Lung microvascular endothelial cell (primary cell): Measurements from ENCODE around the gene ZNF891. TPM values are rescaled to one million over a fixed set of nuclear protein-coding genes. Genes with fewer than 3 reads are reported as not detected.

Experiments
- DNase-seq, 2 donors: peaks; one replicate each; pipeline versions ENCODE4 v3.0.0 to v3.0.0-alpha.2; 2010; ENCODE audit warnings: low read depth in 2 of 2
- total RNA-seq: library from RNA; depleted of rRNA; stranded (reverse); fragments of >200 nt; gene quantifications from 2 replicates; pipeline ENCODE4 v1.2.1, GENCODE V29; 2014

Gene ZNF891
- total RNA-seq, 1 donor from 2014 or later, result 0.60 TPM

DNA sequence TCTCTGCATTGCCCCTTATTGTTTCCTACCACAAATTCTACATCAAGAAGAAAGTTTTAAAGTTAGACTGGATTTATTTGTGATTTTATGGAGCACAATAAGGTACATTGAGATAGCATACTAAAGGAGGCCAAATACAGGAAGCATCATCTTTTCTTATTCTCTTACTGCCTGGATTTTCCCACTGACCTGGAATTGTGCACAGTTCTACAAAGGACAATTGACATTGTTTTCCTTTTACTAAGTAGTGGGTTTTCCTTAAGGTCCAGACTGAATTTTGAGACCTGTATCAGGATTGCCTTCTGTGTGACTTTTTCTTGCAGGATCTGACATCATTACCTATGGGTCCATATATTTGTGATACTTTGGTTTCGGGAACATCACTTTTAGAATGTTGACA lies 68.1 kb downstream of the ZNF891 start:
- DNase-seq, result no peak

DNA sequence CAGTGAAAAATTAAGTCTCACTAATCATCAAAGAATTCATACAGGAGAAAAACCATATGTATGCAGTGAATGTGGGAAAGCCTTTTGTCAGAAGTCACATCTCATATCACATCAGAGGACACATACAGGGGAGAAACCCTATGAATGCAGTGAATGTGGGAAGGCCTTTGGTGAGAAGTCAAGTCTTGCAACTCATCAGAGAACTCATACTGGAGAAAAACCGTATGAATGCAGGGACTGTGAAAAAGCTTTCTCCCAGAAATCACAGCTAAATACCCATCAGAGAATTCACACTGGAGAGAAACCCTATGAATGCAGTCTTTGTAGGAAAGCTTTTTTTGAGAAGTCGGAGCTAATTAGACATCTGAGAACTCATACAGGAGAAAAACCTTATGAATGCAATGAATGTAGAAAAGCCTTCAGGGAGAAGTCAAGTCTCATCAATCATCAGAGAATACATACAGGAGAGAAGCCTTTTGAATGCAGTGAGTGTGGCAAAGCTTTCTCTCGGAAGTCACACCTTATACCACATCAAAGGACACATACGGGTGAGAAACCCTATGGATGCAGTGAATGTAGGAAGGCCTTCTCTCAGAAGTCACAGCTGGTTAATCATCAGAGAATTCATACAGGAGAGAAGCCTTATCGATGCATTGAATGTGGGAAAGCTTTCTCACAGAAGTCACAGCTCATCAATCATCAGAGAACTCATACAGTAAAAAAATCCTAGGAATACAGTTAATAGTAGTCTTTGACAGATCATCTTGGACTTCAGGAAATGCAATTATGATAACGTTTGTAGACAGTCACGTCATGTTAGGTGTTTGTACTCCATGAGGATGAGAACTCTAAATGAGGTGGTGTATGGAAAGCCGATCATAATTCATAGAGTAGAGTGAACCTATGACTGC lies 71.6 kb downstream of the ZNF891 start:
- no peak for DNase-seq

- no peak for DNase-seq
Measured at GRCh38 chr12:133057446-133057845, 72.6 kb downstream of the ZNF891 start.

Other genes with a start within 250 kb of the ZNF891 start
- 31.4 and 35.7 TPM in 2 replicates for gene CHFR, start 242.7 kb downstream of the ZNF891 start, total RNA-seq
- gene ZNF605, start 174.0 kb downstream of the ZNF891 start, total RNA-seq, result 2.4 and 3.8 TPM in 2 replicates
- 4.6 and 9.9 TPM in 2 replicates for gene ZNF26, start 143.9 kb downstream of the ZNF891 start, total RNA-seq
- gene ZNF84, start 92.8 kb downstream of the ZNF891 start, total RNA-seq, result 12.9 and 23.4 TPM in 2 replicates
- 32.0 and 43.8 TPM in 2 replicates for gene ZNF140, start 49.4 kb downstream of the ZNF891 start, total RNA-seq
- 4.8 and 8.5 TPM in 2 replicates for gene ZNF10, start 353 bp upstream of the ZNF891 start, total RNA-seq
- 22.2 and 31.5 TPM in 2 replicates for gene ZNF268, start 51.2 kb upstream of the ZNF891 start, total RNA-seq
- gene ANHX, start 105.6 kb upstream of the ZNF891 start, total RNA-seq, result not detected in 2 replicates